CD4-positive, alpha-beta T cell treated with Interleukin-4 for 4 hours (primary cell): ENCODE data around the gene DCLK3.

Source experiments
- DNase-seq: peaks from one replicate; pipeline ENCODE4 v3.0.0-alpha.2; 2020

Gene DCLK3

GRCh38 chr3:36666166-36666565 is 98.2 kb downstream of the DCLK3 start:
- DNase-seq, result no peak

GRCh38 chr3:36663666-36664291 is 100.6 kb downstream of the DCLK3 start:
- DNase-seq, result no peak

- DNase-seq, result no peak
These were observed 101.7 kb downstream of the DCLK3 start for GRCh38 chr3:36662626-36663025.
